ENCODE measurements around the gene CHRNG.

Gene CHRNG

DNA sequence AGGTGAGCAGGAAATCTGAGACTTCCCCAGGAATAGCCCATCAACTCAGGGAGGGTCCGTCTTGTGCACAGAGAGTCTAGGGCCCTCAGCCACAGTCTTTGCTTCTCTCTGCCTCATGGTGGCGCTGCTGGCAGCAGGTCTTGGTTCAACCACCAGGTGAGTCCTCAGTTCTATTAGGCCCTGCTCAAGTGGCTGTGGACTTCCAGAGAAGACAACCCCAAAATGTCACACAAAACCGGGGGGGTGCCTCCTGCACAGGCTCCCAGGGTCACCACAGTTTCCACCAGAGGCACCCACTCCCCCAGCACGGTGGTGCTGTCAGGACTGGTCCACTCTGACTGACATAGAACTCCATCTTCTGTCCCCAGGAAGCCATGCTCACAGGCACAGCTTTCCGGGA lies 2.4 kb upstream of the CHRNG start:
- TF ChIP-seq, protein P1, sequence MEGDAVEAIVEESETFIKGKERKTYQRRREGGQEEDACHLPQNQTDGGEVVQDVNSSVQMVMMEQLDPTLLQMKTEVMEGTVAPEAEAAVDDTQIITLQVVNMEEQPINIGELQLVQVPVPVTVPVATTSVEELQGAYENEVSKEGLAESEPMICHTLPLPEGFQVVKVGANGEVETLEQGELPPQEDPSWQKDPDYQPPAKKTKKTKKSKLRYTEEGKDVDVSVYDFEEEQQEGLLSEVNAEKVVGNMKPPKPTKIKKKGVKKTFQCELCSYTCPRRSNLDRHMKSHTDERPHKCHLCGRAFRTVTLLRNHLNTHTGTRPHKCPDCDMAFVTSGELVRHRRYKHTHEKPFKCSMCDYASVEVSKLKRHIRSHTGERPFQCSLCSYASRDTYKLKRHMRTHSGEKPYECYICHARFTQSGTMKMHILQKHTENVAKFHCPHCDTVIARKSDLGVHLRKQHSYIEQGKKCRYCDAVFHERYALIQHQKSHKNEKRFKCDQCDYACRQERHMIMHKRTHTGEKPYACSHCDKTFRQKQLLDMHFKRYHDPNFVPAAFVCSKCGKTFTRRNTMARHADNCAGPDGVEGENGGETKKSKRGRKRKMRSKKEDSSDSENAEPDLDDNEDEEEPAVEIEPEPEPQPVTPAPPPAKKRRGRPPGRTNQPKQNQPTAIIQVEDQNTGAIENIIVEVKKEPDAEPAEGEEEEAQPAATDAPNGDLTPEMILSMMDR (conservative IDR thresholded peaks at IDR 0.05), result no peak
- no peak for TF ChIP-seq ZFX (IDR thresholded peaks at IDR 0.05)

DNA sequence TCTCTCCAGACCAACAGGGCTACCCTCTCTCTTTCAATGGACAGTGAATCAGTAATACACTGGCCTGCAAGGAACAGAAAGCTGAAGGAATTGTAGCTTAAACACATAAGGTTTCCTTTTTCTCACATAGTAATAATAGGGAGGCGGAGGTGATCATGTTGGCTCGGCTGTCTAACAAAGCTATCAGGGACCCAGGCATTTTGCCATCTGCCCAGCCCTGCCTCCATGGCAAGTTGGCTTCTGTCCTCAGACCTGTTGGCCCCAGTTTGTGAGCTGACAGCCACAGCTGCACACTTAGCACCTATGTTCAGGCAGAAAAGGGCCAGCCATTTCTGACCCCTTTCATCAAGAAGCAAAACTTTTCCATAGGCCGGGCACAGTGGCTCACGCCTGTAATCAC lies 2.0 kb upstream of the CHRNG start:
- TF ChIP-seq, protein P1 (conservative IDR thresholded peaks at IDR 0.05), result no peak
- TF ChIP-seq ZFX (IDR thresholded peaks at IDR 0.05), result no peak

More for the DNA sequence above, 2.4 kb upstream of the CHRNG start:
- H3K27ac ChIP-seq, result no peak overlapping the region

DNA sequence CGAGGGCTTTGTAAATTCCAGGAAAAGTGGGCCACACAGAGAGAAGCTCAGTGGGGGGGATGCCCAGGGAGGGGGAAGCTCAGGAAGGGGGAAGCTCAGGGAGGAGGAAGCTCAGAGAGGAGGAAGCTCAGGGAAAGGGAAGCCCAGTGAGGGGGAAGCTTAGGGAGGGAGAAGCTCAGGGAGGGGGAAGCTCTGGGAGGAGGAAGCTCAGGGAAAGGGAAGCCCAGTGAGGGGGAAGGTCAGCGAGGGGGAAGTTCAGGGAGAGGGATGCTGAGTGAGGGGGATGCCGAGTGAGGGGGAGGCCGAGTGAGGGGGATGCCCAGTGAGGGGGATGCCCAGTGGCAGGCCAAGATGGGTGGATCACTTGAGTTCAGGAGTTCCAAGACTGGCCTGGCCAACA lies 821 bp upstream of the CHRNG start:
- no peak overlapping the region for H3K27ac ChIP-seq
- TF ChIP-seq, protein P1 (conservative IDR thresholded peaks at IDR 0.05), result no peak
- no peak for TF ChIP-seq ZFX (IDR thresholded peaks at IDR 0.05)

More for the DNA sequence above, 2.0 kb upstream of the CHRNG start:
- H3K27ac ChIP-seq, result no peak overlapping the region

DNA sequence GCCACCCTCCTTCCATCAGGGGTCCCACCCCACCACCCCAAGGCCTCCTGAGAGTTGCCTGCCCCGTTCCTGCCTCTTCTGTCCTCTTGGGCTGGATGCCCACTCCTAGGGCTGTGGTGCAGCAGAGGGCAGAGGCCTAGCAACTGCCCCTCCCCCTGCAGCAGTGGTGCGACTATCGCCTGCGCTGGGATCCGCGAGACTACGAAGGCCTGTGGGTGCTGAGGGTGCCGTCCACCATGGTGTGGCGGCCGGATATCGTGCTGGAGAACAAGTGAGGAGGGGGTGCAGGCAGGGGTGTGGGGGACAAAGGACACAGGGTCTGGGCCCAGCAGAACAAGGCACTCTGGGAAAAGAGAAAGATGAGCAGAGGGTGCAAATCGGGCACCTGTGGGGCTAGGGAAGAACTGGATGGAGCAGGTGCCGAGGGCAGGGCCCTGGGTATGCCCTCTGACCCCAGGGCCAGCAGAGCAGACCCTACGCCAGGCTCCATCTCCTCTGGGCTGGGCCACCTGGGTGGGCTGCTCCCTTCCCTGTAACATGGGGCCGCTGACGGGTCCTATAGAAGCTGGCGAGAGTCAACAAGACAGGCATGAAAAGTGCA lies 1.0 kb downstream of the CHRNG start:
- TF ChIP-seq, protein P1 (conservative IDR thresholded peaks at IDR 0.05), result no peak
- no peak for TF ChIP-seq ZFX (IDR thresholded peaks at IDR 0.05)
- H3K27ac ChIP-seq, result no peak overlapping the region

DNA sequence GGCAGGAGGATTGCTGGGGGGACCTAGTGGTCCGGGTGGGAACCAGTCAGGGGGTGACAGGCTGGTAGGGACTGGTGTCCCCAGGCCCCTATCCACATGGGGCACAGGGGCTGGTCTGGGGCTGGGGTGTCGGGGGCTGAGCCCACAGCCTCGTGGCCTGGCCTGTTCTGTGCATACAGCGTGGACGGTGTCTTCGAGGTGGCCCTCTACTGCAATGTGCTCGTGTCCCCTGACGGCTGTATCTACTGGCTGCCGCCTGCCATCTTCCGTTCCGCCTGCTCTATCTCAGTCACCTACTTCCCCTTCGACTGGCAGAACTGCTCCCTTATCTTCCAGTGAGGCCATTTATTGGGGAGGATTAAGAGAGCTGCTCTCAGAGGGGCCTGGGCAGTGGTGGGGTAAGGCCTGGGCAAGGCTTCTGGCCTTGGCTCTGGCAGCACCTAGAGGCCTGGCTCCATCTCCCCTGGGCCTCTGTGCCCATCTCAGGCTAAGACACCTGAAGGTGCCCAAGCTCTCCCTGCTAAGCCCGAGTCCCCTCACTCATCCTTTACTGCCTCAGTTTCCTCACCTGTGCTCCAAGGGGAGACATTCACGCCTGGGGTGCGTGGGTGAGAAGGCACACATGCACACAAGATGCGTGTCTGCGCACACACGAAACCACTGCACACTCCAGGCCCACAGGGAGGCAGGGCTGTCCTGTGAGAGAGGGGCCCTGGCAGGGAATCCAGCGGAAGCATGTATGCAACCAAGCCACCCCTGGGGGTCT lies 1.9 kb downstream of the CHRNG start:
- H3K27ac ChIP-seq, result no peak overlapping the region
- no peak for TF ChIP-seq ZFX (IDR thresholded peaks at IDR 0.05)
- TF ChIP-seq, protein P1 (conservative IDR thresholded peaks at IDR 0.05), result no peak

DNA sequence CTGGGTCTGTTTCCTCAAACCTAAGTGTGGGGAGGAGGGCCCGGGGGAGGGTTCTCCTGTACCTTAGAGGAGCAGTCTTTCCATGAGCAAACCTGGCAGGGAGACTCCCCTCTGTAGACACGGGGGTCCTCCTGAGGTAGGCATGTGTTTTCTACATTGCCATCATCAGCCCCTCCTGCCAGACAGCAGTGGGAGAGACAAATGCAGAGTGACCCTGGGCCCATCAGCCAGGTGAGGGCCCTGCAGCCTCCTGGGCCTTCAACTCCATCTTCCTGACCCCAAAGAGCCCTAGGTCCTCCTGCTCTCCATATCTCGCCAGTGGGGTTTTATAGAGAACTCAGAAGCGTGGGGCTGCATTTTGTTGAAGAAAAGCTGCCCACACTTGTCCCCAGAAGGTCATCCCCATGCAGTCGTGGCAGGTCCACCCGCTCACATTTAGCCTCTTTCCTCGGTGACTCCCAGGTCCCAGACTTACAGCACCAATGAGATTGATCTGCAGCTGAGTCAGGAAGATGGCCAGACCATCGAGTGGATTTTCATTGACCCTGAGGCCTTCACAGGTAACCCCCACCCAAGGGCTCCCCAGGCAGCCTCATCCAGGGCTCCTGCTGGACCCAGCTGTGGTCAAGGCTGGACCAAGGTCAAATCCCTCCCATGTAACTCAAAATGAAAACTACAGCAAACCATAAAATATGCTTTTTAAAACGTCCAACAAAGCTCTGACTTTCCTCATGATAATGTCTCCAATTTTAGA lies 2.6 kb downstream of the CHRNG start:
- no peak overlapping the region for H3K27ac ChIP-seq
- TF ChIP-seq ZFX (IDR thresholded peaks at IDR 0.05), result no peak
- TF ChIP-seq, protein P1 (conservative IDR thresholded peaks at IDR 0.05), result no peak
